ENCODE results near the gene NDUFAF8.

The NDUFAF8 gene

DNA sequence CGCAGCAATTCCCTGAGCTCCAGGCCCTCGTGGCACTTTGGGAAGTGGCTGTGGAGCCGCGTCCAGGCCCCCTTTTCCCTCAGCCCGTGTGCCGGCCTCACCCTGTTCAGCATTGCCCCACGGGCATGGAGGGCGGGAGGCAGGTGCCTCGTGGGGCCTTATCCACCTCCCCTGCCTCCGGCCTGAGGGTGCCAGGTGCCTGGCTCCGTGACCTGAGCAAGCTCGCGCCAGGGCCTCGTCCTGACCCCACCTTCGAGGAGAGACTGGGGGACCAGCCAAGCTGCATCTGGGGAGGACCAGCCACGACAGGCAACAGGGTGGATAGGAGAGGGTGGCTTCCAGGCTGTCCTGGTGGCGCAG, 46.1 kb upstream of the NDUFAF8 start:
- TF ChIP-seq, protein P1, sequence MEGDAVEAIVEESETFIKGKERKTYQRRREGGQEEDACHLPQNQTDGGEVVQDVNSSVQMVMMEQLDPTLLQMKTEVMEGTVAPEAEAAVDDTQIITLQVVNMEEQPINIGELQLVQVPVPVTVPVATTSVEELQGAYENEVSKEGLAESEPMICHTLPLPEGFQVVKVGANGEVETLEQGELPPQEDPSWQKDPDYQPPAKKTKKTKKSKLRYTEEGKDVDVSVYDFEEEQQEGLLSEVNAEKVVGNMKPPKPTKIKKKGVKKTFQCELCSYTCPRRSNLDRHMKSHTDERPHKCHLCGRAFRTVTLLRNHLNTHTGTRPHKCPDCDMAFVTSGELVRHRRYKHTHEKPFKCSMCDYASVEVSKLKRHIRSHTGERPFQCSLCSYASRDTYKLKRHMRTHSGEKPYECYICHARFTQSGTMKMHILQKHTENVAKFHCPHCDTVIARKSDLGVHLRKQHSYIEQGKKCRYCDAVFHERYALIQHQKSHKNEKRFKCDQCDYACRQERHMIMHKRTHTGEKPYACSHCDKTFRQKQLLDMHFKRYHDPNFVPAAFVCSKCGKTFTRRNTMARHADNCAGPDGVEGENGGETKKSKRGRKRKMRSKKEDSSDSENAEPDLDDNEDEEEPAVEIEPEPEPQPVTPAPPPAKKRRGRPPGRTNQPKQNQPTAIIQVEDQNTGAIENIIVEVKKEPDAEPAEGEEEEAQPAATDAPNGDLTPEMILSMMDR (IDR thresholded peaks at IDR 0.05; ENCODE audit: borderline replicate concordance, insufficient read depth, low read depth, low read length) = no peak
- no peak overlapping the region for H3K4me3 ChIP-seq (ENCODE audit: low read depth, low read length)

DNA sequence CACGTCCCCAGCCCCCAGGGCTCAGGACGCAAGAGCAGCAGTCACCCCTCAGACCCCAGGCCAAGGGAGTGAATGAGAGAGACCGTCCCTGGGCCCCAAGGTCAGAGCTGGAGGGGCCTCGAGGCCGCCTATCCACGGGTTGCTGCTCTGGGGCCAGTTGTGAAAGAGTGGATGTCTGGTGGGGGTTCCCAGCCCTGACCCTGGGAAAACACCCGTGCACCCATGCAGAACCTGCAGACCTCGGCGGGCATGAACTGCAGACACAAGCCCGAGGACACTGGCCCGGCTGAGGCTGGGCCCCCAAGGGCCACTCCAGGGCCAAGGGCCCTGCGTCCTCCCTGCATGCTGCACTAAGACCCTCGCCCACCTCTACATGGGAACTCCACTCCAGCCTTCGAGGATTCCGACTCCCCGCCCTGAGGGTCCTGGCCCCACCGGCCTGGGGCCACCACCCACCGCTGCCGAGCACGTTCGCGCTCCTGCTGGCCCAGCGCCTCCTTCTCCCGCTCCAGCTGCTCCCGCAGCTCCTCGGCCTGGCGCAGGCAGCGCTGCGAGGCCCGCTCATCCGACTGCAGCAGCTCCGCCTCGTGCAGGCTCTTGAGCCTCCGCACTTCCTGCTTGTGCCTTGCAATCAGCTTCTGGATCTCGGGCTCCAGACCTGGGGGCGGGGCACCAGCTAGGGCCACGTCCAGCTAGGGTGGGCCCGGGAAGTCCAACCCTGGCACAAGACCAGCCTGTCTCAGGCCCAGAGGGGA, 45.5 kb upstream of the NDUFAF8 start:
- no peak overlapping the region for H3K4me3 ChIP-seq (ENCODE audit: low read depth, low read length)
- TF ChIP-seq, protein P1 (IDR thresholded peaks at IDR 0.05; ENCODE audit: borderline replicate concordance, insufficient read depth, low read depth, low read length) = no peak

DNA sequence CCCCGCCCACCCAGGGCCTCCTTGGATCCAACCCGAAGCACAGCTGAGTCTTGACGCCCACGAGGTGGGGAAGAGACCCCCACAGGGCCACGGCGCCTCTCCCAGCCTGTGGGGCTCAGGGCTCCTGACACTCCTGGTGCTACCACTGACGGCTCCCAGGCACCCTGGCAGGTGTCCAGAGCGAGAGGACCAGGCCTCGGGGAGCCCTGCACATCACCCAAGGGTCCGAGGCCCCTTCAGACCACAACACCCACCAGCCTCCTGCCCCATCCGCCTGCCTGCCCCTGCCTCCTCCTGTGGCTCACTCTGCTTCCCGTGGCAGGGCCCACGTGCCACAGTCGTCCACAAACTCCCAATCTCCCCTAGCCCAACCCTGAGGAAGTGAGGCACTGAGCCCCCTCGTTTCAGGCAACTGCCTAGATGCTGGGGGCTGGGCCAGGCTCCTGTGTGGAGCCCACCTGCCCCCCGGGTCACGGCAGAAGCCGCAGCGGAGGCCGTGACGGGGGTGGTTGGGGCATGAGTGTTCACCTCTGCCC, 44.8 kb upstream of the NDUFAF8 start:
- no peak overlapping the region for H3K4me3 ChIP-seq (ENCODE audit: low read depth, low read length)
- TF ChIP-seq, protein P1 (IDR thresholded peaks at IDR 0.05; ENCODE audit: borderline replicate concordance, insufficient read depth, low read depth, low read length) = no peak

DNA sequence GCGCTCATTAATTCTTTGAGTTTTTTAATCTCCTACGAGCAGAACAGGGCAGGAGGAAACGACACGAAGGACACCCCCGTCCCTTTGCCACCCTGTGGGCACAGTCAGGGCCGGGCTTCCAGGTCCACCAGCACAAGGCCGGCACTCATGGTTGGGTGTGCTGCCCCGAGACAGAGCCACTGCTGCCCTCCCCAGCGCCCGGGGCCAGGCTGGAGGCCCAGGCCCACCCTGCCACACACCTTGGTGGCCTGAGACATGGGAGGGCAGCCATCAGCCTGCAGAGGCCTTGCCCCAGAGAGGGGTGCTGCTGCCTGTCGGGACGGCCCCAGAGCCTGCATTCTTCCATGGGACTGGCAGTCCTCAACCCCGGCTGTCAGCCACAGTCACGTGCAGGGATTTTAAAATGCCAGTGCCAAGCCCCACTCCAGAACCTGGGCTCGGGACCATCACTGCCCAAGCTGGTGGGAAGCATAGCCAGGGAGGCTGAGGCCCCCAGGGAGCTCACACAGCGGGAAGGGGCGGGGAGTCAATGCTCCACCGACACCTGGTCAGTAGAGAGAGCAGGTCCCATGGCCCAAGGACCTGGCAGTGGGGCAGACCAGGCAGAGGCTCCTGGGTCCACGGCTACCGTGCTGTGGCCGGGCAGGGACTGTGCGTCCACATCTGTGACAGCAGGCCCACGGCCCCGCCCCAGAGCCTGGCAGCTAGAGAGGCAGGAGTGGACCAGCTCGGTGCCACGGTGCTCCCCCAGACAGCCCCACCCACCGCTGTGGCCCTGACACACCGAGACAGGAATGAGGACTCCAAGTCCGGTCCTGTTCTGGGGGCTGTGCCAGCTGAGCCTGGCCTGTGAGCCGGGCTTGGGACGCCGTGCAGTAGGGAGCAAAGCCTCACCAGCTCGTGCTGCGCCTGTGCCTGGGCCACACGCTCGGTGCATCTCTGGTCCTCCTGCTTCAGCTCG, 43.9 kb upstream of the NDUFAF8 start:
- TF ChIP-seq, protein P1 (IDR thresholded peaks at IDR 0.05; ENCODE audit: borderline replicate concordance, insufficient read depth, low read depth, low read length) = no peak
- H3K4me3 ChIP-seq (ENCODE audit: low read depth, low read length) = no peak overlapping the region

DNA sequence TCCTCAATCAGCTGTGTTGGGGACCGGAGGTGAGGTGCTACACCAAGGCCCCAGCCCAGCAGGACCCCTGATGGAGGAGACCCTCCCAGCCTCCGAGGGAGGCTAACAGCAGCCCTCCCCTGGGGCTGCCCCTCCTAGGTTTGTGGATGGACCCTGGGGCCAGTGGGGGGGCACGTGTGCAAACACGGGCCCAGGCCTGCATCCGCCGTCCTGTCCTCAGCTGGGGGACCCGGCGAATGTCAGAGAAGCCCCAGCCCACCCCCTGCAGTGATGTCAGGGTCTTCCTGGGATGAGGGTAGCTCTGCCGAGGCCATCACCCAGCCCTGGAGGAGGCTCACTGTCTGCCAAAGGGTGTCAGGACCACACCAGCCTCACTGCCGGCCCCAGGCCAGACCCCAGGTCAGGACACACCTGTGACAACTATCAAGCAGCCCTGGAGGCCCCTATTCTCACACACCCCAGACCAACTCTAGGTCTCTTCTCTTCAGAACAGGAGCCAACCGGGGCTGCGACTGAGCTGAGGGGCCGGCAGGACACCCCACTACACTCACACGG, 43.1 kb upstream of the NDUFAF8 start:
- TF ChIP-seq, protein P1 (IDR thresholded peaks at IDR 0.05; ENCODE audit: borderline replicate concordance, insufficient read depth, low read depth, low read length) = no peak

DNA sequence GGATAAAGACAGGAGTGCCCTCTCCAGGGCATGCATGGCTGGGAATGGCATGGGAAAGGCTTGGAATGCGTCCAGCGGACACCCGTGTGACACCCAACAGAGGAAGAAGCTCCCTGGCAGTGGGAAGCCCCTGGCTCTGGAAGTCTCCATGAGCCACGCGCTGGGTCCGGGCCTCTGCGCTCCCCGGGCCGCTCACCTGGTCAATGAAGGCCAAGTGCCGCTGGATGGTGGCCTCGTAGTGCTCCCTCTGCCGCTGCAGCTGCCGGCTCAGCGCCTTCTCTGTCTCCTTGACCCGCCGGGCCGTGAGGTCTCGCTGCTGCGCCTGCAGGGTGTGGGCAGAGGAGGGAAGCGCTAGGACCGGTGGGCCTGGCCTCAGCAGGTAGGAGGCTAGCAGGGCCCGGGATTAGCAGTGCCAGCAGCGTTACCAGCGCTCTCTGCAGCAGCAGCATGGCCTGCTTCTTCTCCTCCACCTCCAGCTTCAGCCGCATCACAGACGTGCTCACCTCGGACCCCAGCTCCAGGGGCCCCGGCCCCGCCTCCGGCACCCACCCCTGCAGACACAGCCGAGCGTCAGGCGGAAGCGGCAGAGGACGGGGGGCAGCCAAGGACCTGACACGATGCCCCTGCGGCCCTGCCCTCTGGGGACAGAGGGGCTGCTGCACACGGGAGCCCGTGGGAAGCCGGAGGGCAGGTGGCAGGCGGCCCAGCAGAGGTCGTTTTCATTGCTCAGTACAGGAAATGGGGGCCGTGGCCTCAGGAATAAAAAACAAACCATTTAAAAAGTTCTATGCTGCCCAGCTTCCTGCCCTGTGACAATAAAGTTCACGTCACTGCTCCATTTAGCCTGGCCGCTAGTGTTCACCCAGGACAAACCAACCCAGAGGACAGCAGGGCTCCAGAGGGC, 42.4 kb upstream of the NDUFAF8 start:
- TF ChIP-seq, protein P1 (IDR thresholded peaks at IDR 0.05; ENCODE audit: borderline replicate concordance, insufficient read depth, low read depth, low read length) = no peak
- no peak overlapping the region for H3K4me3 ChIP-seq (ENCODE audit: low read depth, low read length)

More for the DNA sequence above, 43.1 kb upstream of the NDUFAF8 start:
- no peak overlapping the region for H3K4me3 ChIP-seq (ENCODE audit: low read depth, low read length)
